Prostate gland (tissue), 2 donors: ENCODE measurements around the gene FCF1.

Experiments used
- CTCF ChIP-seq, 4 experiments: fragments of 200-600 bp in 2 of 4; fragments of 450-650 bp in 2 of 4; sonication (generic) in 2 of 4; IDR thresholded peaks; 1 replicate in 3 of 4; 2 replicates in 1 of 4; pipeline ENCODE4 v1.5.1; 2016 to 2019; ENCODE audit warnings: antibody characterized with exemption in 4 of 4, mild to moderate bottlenecking in 2 of 4, moderate library complexity in 2 of 4
- POLR2A ChIP-seq: fragments of 450-650 bp; IDR thresholded peaks from one replicate; pipeline ENCODE4 v1.6.1; 2016; ENCODE audit warnings: antibody characterized with exemption, mild to moderate bottlenecking
- POLR2AphosphoS5 ChIP-seq: sonication (generic); formaldehyde crosslinking; IDR thresholded peaks from one replicate; pipeline ENCODE4 v1.6.1; 2017; ENCODE audit warnings: antibody characterized with exemption

GRCh38 chr14:74735125-74735524, 22.2 kb downstream of the FCF1 start:
- TF ChIP-seq POLR2A = no peak
- no peak for TF ChIP-seq CTCF (IDR thresholded peaks at IDR 0.05)
- TF ChIP-seq POLR2AphosphoS5 = no peak
